Mammary epithelial cell (primary cell): ENCODE data around the gene CELF4.

Source experiments
- CTCF ChIP-seq, 2 donors: IDR thresholded peaks in 1 of 2; conservative IDR thresholded peaks in 1 of 2; 2 replicates each; pipeline ENCODE4 v1.5.1; 2011 to 2012; ENCODE audit warnings: inconsistent platforms in 2 of 2, low read length in 2 of 2, mild to moderate bottlenecking in 2 of 2, control low read depth in 1 of 2, low read depth in 1 of 2; ENCODE audit not compliant: insufficient read depth in 1 of 2; ENCODE audit errors: extremely low read depth in 1 of 2
- EZH2 ChIP-seq: IDR thresholded peaks from 2 replicates; pipeline ENCODE4 v1.6.1; 2012; ENCODE audit warnings: low read length, inconsistent platforms, borderline replicate concordance

- no peak for TF ChIP-seq CTCF (conservative IDR thresholded peaks at IDR 0.05 in 1 of 2, IDR thresholded peaks at IDR 0.05 in 1 of 2; ENCODE audit: extremely low read depth in 1 of 2, insufficient read depth in 1 of 2, low read depth in 1 of 2, low read length in 2 of 2)
- TF ChIP-seq EZH2, result no peak
Observed at GRCh38 chr18:37476611-37477295, 88.8 kb downstream of the CELF4 start.
